NCI-H1105 (cell line): ENCODE results near the gene PRR30.
A peak's percentile ranks its signal among the peaks of the same experiment; 100 is the strongest.

ENCODE experiments used
- DNase-seq: peaks from one replicate; lab custom pipeline; 2025; lab: John Stamatoyannopoulos, UW

The PRR30 gene

GRCh38 chr2:27154488-27154887 lies 15.3 kb upstream of the PRR30 start:
- no peak for DNase-seq

- DNase-seq: no peak
Measured at GRCh38 chr2:27152796-27153464, 13.7 kb upstream of the PRR30 start.

- DNase-seq: no peak
Measured at GRCh38 chr2:27152102-27152795, 13.0 kb upstream of the PRR30 start.

- DNase-seq: no peak
Measured at GRCh38 chr2:27150639-27151230, 11.5 kb upstream of the PRR30 start.

- DNase-seq: no peak
Measured at GRCh38 chr2:27149570-27150405, 10.6 kb upstream of the PRR30 start.

- DNase-seq: no peak
Measured at GRCh38 chr2:27148801-27149439, 9.7 kb upstream of the PRR30 start, which contains the start of gene TCF23. TSS of gene TCF23 (plus strand) at chr2:27149004. CDS start at chr2:27149134, 130 bp downstream.

GRCh38 chr2:27147935-27148334 lies 8.7 kb upstream of the PRR30 start:
- DNase-seq: no peak

GRCh38 chr2:27145682-27146081 lies 6.5 kb upstream of the PRR30 start:
- DNase-seq: no peak

- DNase-seq: no peak
Measured at GRCh38 chr2:27143285-27143684, 4.1 kb upstream of the PRR30 start.

- no peak for DNase-seq
Measured at GRCh38 chr2:27138111-27138510, 1.1 kb downstream of the PRR30 start.

- no peak for DNase-seq
Measured at GRCh38 chr2:27137322-27137935, 1.8 kb downstream of the PRR30 start.

GRCh38 chr2:27136751-27137150 lies 2.5 kb downstream of the PRR30 start:
- no peak for DNase-seq

GRCh38 chr2:27135478-27135955 lies 3.7 kb downstream of the PRR30 start:
- DNase-seq: no peak

GRCh38 chr2:27134781-27135477 lies 4.3 kb downstream of the PRR30 start:
- no peak for DNase-seq

GRCh38 chr2:27133905-27134780 lies 5.1 kb downstream of the PRR30 start, which contains the start of gene PREB:
TSS of gene PREB (minus strand) at chr2:27134636. CDS start at chr2:27134421, 215 bp downstream.
- peak; percentile 95 for DNase-seq

- DNase-seq: no peak
Measured at GRCh38 chr2:27133195-27133875, 5.9 kb downstream of the PRR30 start.

GRCh38 chr2:27131429-27131828 lies 7.8 kb downstream of the PRR30 start:
- no peak for DNase-seq

GRCh38 chr2:27130396-27130795 lies 8.8 kb downstream of the PRR30 start:
- DNase-seq: no peak
